ENCODE data around the gene TPRG1L.

TPRG1L gene

DNA sequence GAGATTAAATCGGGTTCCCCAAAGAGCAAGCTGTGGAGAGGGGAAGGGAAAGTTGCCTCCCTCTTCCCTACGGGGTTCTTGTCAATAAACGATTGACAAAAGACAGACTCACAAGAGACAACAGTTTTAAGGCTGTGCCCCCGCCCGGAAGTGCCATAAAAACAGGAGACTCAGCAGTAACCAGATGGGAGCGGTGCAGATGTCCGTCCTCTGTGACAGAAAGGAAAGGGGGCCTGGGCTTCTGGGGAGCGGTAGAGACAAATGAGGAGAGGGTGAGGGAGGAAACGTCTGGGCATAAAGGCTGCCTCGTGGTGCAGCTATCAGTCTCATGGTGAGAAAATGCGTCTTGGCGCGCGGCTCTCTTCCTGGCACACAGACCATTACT, 33.4 kb downstream of the TPRG1L start:
- H3K4me1 ChIP-seq (ENCODE audit: insufficient read depth, low read length, severe bottlenecking), result peaks cover 13% of the 10 kb centered on the region
- TF ChIP-seq EZH2 (IDR thresholded peaks at IDR 0.05; ENCODE audit: borderline replicate concordance, low read length), result no peak
- TF ChIP-seq, protein P1, sequence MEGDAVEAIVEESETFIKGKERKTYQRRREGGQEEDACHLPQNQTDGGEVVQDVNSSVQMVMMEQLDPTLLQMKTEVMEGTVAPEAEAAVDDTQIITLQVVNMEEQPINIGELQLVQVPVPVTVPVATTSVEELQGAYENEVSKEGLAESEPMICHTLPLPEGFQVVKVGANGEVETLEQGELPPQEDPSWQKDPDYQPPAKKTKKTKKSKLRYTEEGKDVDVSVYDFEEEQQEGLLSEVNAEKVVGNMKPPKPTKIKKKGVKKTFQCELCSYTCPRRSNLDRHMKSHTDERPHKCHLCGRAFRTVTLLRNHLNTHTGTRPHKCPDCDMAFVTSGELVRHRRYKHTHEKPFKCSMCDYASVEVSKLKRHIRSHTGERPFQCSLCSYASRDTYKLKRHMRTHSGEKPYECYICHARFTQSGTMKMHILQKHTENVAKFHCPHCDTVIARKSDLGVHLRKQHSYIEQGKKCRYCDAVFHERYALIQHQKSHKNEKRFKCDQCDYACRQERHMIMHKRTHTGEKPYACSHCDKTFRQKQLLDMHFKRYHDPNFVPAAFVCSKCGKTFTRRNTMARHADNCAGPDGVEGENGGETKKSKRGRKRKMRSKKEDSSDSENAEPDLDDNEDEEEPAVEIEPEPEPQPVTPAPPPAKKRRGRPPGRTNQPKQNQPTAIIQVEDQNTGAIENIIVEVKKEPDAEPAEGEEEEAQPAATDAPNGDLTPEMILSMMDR (IDR thresholded peaks at IDR 0.05; ENCODE audit: low read length), result no peak
- H3K36me3 ChIP-seq (ENCODE audit: insufficient read depth, low read length), result no peaks in the 10 kb centered on the region
- H3K9ac ChIP-seq (ENCODE audit: low read length), result no peak overlapping the region
- H3F3A ChIP-seq (ENCODE audit: insufficient read depth, low read length), result no peaks in the 10 kb centered on the region
- H3K79me2 ChIP-seq (ENCODE audit: insufficient read depth, low read length), result no peaks in the 10 kb centered on the region
- H4K20me1 ChIP-seq (ENCODE audit: insufficient read depth, low read length), result no peaks in the 10 kb centered on the region
- no peak overlapping the region for H3K4me3 ChIP-seq (ENCODE audit: low read depth, low read length, poor library complexity, severe bottlenecking)
- no peak overlapping the region for H3K27ac ChIP-seq (ENCODE audit: low read depth, low read length, poor library complexity, severe bottlenecking)
- H3K9me2 ChIP-seq (ENCODE audit: low read depth, low read length), result no peaks in the 10 kb centered on the region
- H3K27me3 ChIP-seq (ENCODE audit: insufficient read depth, low read length), result 0 out of 2 replicates have a peak, but pooled peaks cover 5% of the 10 kb centered on the region
- H2AFZ ChIP-seq (ENCODE audit: low read length), result no peak overlapping the region
- H3K4me2 ChIP-seq (ENCODE audit: low read length), result no peak overlapping the region
- no peaks in the 10 kb centered on the region for H3K9me3 ChIP-seq (ENCODE audit: low read length)

DNA sequence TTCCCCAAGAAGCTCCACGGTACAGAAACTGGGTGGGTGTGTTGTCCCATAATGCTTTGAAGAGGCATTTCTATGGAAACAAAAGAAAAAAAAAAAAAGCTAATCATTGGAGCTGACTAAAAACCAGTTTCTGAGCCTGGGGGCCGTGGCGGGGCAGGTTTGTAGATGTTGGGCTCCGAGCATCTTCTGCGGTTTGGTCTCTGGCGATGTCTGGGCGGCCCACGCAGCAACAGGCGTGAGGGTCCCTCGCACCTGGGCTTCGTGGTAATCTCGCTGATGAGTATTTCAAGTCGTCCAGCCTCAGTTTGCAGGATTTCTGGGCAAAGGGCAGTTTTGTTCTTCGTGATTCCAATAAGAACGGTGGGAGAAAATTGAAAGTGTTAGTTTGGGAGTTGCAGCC, 34.3 kb downstream of the TPRG1L start:
- H3K36me3 ChIP-seq (ENCODE audit: insufficient read depth, low read length), result no peaks in the 10 kb centered on the region
- H3K4me2 ChIP-seq (ENCODE audit: low read length), result no peak overlapping the region
- TF ChIP-seq, protein P1 (IDR thresholded peaks at IDR 0.05; ENCODE audit: low read length), result no peak
- TF ChIP-seq EZH2 (IDR thresholded peaks at IDR 0.05; ENCODE audit: borderline replicate concordance, low read length), result no peak
- H3K4me1 ChIP-seq (ENCODE audit: insufficient read depth, low read length, severe bottlenecking), result peaks cover 14% of the 10 kb centered on the region
- 0 out of 2 replicates have a peak, but pooled peaks cover 5% of the 10 kb centered on the region for H3K27me3 ChIP-seq (ENCODE audit: insufficient read depth, low read length)
- no peak overlapping the region for H3K4me3 ChIP-seq (ENCODE audit: low read depth, low read length, poor library complexity, severe bottlenecking)
- no peak overlapping the region for H2AFZ ChIP-seq (ENCODE audit: low read length)
- H4K20me1 ChIP-seq (ENCODE audit: insufficient read depth, low read length), result no peaks in the 10 kb centered on the region
- no peaks in the 10 kb centered on the region for H3K9me3 ChIP-seq (ENCODE audit: low read length)
- no peak overlapping the region for H3K27ac ChIP-seq (ENCODE audit: low read depth, low read length, poor library complexity, severe bottlenecking)
- H3K79me2 ChIP-seq (ENCODE audit: insufficient read depth, low read length), result no peaks in the 10 kb centered on the region
- no peaks in the 10 kb centered on the region for H3F3A ChIP-seq (ENCODE audit: insufficient read depth, low read length)
- H3K9ac ChIP-seq (ENCODE audit: low read length), result no peak overlapping the region
- no peaks in the 10 kb centered on the region for H3K9me2 ChIP-seq (ENCODE audit: low read depth, low read length)

DNA sequence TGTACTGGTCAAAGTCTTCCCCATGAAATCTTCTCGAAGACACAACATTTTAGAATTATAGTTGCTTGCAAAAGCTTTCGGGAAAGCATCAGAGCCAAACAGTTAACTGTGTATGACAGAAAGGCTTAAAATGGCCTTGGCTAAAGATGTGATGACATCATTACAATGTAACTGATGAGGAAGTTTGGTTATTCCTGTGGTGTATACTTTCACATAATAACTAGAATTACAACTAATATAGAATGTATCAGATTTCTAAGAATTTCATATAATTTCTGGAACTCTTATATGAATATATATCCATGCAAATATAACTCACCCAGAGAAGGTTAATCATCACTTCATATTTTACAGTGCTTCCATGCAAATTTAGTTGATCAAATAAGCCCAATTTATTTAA, 35.9 kb downstream of the TPRG1L start:
- H3K36me3 ChIP-seq (ENCODE audit: insufficient read depth, low read length), result no peaks in the 10 kb centered on the region
- H3F3A ChIP-seq (ENCODE audit: insufficient read depth, low read length), result no peaks in the 10 kb centered on the region
- H3K4me1 ChIP-seq (ENCODE audit: insufficient read depth, low read length, severe bottlenecking), result peaks cover 26% of the 10 kb centered on the region
- H3K27ac ChIP-seq (ENCODE audit: low read depth, low read length, poor library complexity, severe bottlenecking), result no peak overlapping the region
- H3K27me3 ChIP-seq (ENCODE audit: insufficient read depth, low read length), result 0 out of 2 replicates have a peak, but pooled peaks cover 5% of the 10 kb centered on the region
- no peak overlapping the region for H3K4me3 ChIP-seq (ENCODE audit: low read depth, low read length, poor library complexity, severe bottlenecking)
- no peaks in the 10 kb centered on the region for H3K9me3 ChIP-seq (ENCODE audit: low read length)
- TF ChIP-seq, protein P1 (IDR thresholded peaks at IDR 0.05; ENCODE audit: low read length), result no peak
- no peak for TF ChIP-seq EZH2 (IDR thresholded peaks at IDR 0.05; ENCODE audit: borderline replicate concordance, low read length)
- no peak overlapping the region for H2AFZ ChIP-seq (ENCODE audit: low read length)
- H3K4me2 ChIP-seq (ENCODE audit: low read length), result no peak overlapping the region
- H3K79me2 ChIP-seq (ENCODE audit: insufficient read depth, low read length), result no peaks in the 10 kb centered on the region
- no peaks in the 10 kb centered on the region for H4K20me1 ChIP-seq (ENCODE audit: insufficient read depth, low read length)
- no peak overlapping the region for H3K9ac ChIP-seq (ENCODE audit: low read length)
- H3K9me2 ChIP-seq (ENCODE audit: low read depth, low read length), result no peaks in the 10 kb centered on the region

Data from OCI-LY1 (cell line).